ENCODE data around the gene RPS6KA1. TPM values are rescaled to one million over a fixed set of nuclear protein-coding genes. Genes with fewer than 3 reads are reported as not detected.

Gene RPS6KA1
- total RNA-seq, 1 experiment from 2014 or later, result 60.5 TPM

DNA sequence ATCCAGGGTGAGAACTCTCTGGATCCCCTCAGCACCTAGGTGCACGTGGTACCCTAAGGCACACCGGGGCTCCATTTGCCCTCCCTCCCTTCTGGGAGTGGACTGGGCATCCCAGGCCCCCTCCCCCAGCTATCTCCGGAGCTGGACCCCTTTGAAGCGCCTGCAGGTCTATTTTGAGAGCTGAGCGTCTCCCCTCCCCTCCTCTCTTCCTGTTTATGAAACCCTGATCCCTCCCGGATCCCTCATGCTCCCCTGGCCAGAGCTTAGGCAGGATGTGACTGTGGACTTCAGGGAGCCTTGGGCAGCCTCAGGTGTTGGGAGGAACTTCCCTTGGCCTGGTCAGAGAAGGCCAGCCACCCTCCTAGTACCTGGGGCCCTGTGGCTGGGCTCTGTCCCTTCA, 10.2 kb downstream of the RPS6KA1 start:
- intact Hi-C loops (cut with micrococcal nuclease; ENCODE audit: unreplicated experiment), result no loop called here
- Histone ChIP-seq H3K4me1 (replicated peaks; ENCODE audit: insufficient read depth) (peaks cover 11% of the 10 kb centered on the region), H2AFZ (no peak overlapping the region), H3F3A (ENCODE audit: insufficient read depth, low read depth) (no peaks in the 10 kb centered on the region; the same call in 1 of the 2 replicates), H3K36me3 (ENCODE audit: low read depth) (no peaks in the 10 kb centered on the region), H3K9me2 (ENCODE audit: insufficient read depth) (no peaks in the 10 kb centered on the region), H3K4me3 (no peak overlapping the region), H3K9me3 (ENCODE audit: insufficient read depth, low read depth) (no peaks in the 10 kb centered on the region), H3K4me2 (no peak overlapping the region), H4K20me1 (ENCODE audit: insufficient read depth) (no peaks in the 10 kb centered on the region; the same call in 1 of the 2 replicates), H3K27me3 (ENCODE audit: insufficient read depth, low read depth) (no peaks in the 10 kb centered on the region), H3K79me2 (ENCODE audit: low read depth) (peaks cover 7% of the 10 kb centered on the region; the same call in 1 of the 2 replicates), H3K27ac (no peak overlapping the region)
- BruUV-seq (replicated peaks), result no TSS peak
- TF ChIP-seq, protein P1, sequence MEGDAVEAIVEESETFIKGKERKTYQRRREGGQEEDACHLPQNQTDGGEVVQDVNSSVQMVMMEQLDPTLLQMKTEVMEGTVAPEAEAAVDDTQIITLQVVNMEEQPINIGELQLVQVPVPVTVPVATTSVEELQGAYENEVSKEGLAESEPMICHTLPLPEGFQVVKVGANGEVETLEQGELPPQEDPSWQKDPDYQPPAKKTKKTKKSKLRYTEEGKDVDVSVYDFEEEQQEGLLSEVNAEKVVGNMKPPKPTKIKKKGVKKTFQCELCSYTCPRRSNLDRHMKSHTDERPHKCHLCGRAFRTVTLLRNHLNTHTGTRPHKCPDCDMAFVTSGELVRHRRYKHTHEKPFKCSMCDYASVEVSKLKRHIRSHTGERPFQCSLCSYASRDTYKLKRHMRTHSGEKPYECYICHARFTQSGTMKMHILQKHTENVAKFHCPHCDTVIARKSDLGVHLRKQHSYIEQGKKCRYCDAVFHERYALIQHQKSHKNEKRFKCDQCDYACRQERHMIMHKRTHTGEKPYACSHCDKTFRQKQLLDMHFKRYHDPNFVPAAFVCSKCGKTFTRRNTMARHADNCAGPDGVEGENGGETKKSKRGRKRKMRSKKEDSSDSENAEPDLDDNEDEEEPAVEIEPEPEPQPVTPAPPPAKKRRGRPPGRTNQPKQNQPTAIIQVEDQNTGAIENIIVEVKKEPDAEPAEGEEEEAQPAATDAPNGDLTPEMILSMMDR (conservative IDR thresholded peaks at IDR 0.05), result no peak
- no peak for TF ChIP-seq EZH2 (IDR thresholded peaks at IDR 0.05; ENCODE audit: low read depth)
- ChIA-PET CTCF (no interaction called here), POLR2A (ENCODE audit: unreplicated experiment) (no interaction called here)
- DNase-seq, result no peak

DNA sequence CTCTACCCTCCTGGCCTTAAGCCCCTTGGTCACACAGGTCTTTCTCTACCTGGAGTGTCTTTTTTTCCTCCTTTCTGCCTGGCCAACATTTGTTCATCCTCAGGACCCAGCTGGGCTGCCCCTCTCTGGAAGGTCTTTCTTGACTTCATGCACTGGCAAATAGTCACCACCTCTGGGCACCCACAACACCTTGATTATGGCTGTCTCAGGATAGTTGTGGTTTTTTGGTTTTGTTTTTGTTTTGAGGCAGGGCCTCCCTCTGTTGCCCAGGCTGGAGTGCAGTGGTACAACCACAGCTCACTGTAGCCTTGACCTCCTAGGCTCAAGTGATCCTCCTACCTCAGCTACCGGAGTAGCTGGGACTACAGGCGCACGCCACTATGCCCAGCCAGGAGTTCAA, 10.8 kb downstream of the RPS6KA1 start:
- Histone ChIP-seq H3K79me2 (ENCODE audit: low read depth) (0 out of 2 replicates have a peak, but pooled peaks cover 3% of the 10 kb centered on the region), H3K4me3 (no peak overlapping the region), H4K20me1 (ENCODE audit: insufficient read depth) (no peaks in the 10 kb centered on the region; the same call in 1 of the 2 replicates), H3K9me3 (ENCODE audit: insufficient read depth, low read depth) (no peaks in the 10 kb centered on the region), H3K4me1 (replicated peaks; ENCODE audit: insufficient read depth) (peaks cover 11% of the 10 kb centered on the region), H3K4me2 (no peak overlapping the region), H2AFZ (no peak overlapping the region), H3K27me3 (ENCODE audit: insufficient read depth, low read depth) (no peaks in the 10 kb centered on the region), H3K36me3 (ENCODE audit: low read depth) (no peaks in the 10 kb centered on the region), H3F3A (ENCODE audit: insufficient read depth, low read depth) (no peaks in the 10 kb centered on the region; the same call in 1 of the 2 replicates), H3K27ac (no peak overlapping the region), H3K9me2 (ENCODE audit: insufficient read depth) (no peaks in the 10 kb centered on the region)
- intact Hi-C loops (cut with micrococcal nuclease; ENCODE audit: unreplicated experiment), result no loop called here
- TF ChIP-seq, protein P1 (conservative IDR thresholded peaks at IDR 0.05), result no peak
- no peak for TF ChIP-seq EZH2 (IDR thresholded peaks at IDR 0.05; ENCODE audit: low read depth)
- BruUV-seq (replicated peaks), result no TSS peak
- CTCF ChIA-PET, result no interaction called here
- POLR2A ChIA-PET (ENCODE audit: unreplicated experiment), result interaction anchor here (0.7 to 0.9 kb wide), 2 partner anchors 39 to 367 kb away, joined by 3 read pairs; no protein-coding TSS in a partner anchor
- no peak for DNase-seq

DNA sequence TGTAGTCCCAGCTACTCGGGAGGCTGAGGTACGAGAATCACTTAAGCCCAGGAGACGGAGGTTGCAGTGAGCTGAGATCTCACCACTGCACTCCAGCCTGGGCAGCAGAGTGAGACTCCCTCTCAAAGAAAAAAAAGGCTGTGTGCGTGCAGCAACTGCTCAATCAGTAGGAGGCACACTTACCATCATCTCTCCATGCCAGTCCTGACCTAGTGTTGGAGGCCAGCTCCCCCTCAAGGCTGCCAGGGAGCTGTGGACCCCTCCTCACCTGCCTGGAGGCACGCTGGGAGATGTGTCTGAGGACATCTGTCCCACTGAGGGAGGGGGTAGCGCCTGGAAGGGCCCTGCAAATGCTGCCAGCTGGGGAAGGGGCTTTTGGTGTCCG, 11.9 kb downstream of the RPS6KA1 start:
- no peak for DNase-seq
- TF ChIP-seq, protein P1 (conservative IDR thresholded peaks at IDR 0.05), result no peak
- TF ChIP-seq EZH2 (IDR thresholded peaks at IDR 0.05; ENCODE audit: low read depth), result no peak
- Histone ChIP-seq H3K36me3 (ENCODE audit: low read depth) (no peaks in the 10 kb centered on the region), H3K27ac (no peak overlapping the region), H3K4me3 (no peak overlapping the region), H2AFZ (no peak overlapping the region), H3K4me2 (no peak overlapping the region), H3K27me3 (ENCODE audit: insufficient read depth, low read depth) (no peaks in the 10 kb centered on the region), H3K4me1 (replicated peaks; ENCODE audit: insufficient read depth) (peaks cover 11% of the 10 kb centered on the region), H3K9me3 (ENCODE audit: insufficient read depth, low read depth) (no peaks in the 10 kb centered on the region), H3K9me2 (ENCODE audit: insufficient read depth) (no peaks in the 10 kb centered on the region), H3K79me2 (ENCODE audit: low read depth) (no peaks in the 10 kb centered on the region), H3F3A (ENCODE audit: insufficient read depth, low read depth) (no peaks in the 10 kb centered on the region; the same call in 1 of the 2 replicates), H4K20me1 (ENCODE audit: insufficient read depth) (no peaks in the 10 kb centered on the region; the same call in 1 of the 2 replicates)
- POLR2A ChIA-PET (ENCODE audit: unreplicated experiment), result interaction anchor here (0.9 kb wide), 1 partner anchor 40 kb away, joined by 3 read pairs; no protein-coding TSS in a partner anchor
- intact Hi-C loops (cut with micrococcal nuclease; ENCODE audit: unreplicated experiment), result no loop called here
- CTCF ChIA-PET, result no interaction called here
- BruUV-seq (replicated peaks), result no TSS peak
